HuH-7.5 (cell line): ENCODE measurements around the gene FAM163B.
"Not testable (repeated sequence)": the region's sequence is repeated elsewhere in the genome, so short reads cannot be mapped to it uniquely, and the experiment has no call there.

Experiments
- DNase-seq: peaks from one replicate; pipeline ENCODE4 v3.0.0; 2011; ENCODE audit warnings: low spot score

Gene FAM163B

DNA sequence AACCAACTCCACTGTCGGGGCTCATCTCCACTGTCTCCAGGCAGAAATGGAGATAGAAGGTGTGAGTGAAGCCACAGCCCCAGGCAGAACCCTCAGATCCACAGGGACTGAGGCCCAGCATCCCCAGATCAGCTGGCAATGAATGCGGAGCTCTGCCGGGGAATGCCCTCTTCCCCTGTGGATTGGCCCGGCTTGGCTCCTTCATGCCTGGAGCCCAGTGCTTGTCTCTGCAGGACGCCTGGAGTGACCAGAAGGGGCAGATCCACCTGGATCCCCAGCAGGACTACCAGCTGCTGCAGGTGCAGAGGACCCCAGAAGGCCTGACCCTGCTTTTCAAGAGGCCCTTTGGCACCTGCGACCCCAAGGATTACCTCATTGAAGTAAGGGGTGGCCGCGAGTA, 30.4 kb upstream of the FAM163B start:
- no peak for DNase-seq

DNA sequence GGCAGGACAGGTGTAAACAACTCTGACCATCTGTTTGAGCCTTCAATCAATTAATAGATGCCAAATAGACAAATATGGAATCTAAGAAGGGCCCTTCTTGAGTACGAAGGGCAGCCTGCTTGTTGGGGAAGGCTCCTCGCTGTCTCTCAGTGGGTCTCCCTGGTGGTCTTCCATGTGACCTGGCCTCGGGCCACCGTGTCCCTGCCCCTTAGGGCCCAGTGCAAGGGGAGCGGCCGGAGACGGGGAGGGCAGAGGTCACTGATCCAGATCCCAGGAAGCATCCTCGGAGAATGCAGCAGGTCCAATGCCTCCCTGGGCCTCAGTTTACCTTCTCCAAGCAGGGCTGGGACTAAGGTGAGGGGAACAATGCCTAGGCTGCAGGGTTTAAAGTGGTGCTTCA, 29.5 kb upstream of the FAM163B start:
- no peak for DNase-seq

DNA sequence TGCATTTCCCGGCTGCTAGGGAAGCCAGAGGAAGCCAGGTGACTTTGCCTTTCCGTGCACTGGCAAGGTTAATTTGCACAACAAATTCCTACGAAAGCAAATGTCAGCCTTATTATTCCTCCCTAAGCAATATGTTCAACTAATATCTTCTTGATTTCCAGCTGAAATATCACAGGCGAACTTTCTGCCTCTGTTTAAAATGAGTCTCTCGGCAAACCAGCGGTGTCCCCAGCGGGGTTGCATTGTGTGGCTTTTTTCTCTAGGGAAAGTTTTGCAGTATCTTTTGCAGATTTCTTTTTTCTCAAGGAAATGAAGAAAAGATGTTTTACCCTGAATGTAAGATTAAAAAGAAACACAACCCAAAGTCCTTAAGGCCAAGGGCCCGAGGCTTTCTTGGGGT, 28.9 kb upstream of the FAM163B start:
- DNase-seq = no peak

DNA sequence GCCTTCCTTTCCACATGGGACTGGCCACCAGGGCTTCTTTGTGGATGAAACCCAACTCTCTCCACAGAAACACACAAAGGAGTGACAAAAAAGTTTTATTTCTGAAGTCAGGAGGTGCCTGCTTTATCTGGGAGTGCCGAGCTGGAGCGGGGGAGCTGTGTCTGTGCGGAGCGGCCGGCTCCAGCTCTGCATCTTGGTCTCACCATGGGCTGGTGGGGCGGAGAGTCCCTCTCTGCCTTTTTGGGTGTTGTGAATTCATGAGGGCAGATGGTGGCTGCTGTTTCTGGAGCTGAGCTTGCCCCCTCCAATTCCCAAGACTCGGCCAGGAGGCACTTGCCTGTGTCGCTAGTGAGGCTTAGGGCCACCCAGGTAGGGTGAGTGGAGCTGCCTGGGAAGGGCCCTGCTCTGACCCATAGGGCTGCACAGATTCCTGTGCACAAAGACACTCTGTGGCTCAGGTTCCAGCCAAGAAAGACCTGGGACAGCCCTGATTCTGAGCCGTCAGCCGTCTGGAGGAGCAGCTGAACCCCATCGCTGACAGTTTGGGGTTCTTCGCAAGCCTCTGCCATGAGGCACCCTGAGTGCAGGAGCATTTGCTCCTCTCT, 28.4 kb upstream of the FAM163B start:
- no peak for DNase-seq

DNA sequence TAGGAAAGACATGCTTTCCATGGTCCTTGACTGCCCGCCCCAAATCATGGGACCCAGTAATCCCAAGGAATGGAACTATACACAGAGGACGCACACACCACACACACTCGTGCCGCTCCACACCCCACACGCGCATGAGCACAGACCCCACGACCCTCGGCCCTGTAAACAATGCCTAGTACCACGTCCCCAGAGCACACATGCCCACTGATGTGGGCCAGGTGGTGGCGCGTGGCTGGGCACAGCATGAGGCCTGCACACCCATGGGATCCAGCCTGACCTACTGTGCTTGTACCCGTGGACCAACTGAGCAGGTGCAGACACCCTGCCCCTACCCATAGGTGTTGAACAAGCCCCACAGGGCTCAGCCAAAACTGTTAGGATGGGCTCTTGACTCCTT, 27.7 kb upstream of the FAM163B start:
- DNase-seq = no peak

DNA sequence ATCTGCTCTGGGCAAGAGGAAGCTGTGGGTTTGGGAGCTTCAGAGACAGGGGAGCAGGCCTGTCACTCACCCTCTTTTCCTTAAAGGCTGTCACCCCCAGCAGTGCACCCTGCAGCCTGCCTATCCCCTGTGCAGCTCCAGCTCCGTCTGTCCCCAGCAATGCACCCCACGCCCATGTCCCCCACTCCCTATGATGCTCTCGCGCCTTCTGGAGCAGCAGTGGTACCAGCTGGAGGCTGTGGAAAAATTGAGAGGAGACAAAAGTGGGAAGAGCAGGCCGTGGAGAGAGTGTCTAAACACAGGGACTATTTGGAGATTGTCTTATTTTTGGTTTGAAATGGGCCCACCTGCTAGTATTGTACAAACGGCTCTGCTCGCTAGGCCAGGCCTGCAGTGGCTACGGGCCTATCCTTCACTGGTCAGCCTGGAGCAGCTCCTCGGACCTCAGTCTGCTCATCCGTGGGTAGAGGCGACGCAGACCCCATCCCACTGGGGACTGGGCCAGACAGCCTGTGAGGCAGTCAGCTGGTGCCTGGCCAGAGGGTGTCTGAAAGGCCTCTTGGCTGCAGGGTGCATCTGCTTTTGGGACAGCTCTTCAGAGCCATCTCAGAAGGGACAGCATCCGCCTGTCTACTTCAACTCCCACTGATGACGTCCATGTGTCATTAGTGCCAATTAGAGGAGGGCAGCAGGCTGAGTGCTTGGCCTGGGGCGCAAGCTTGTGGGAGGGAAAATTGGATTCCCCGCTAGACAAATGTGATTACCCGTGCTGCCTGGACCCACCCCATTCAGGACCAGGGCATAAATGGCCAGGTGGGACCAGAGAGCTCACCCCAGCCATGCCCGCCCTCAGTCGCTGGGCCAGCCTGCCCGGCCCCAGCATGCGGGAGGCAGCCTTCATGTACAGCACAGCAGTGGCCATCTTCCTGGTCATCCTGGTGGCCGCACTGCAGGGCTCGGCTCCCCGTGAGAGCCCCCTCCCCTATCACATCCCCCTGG, 26.6 kb upstream of the FAM163B start, which contains the start of gene DBH:
Gene DBH, plus strand, starts transcription at position 831 of the 999 bp plus-strand sequence. Its CDS starts 9 bp downstream, at position 840.
- DNase-seq = no peak

DNA sequence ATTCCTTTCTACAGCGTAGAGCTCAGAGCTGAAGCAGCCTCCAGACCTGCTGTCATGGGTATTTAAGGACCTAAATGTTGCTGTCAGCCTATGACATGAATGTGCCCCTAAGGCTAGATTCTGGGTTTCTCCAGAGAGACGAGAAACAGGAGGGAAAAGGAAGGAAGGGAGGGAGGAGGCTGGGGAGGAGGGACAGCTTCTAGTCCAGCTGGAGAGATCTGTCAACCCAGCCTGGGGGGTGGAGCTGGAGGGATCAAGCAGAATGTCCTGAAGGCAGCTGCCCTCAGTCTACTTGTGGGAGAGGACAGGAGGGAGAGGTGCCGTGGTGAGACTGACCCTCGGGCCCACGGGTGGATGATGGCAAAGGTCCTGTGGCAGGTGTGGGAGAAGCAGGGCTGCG, 25.9 kb upstream of the FAM163B start:
- DNase-seq = no peak

DNA sequence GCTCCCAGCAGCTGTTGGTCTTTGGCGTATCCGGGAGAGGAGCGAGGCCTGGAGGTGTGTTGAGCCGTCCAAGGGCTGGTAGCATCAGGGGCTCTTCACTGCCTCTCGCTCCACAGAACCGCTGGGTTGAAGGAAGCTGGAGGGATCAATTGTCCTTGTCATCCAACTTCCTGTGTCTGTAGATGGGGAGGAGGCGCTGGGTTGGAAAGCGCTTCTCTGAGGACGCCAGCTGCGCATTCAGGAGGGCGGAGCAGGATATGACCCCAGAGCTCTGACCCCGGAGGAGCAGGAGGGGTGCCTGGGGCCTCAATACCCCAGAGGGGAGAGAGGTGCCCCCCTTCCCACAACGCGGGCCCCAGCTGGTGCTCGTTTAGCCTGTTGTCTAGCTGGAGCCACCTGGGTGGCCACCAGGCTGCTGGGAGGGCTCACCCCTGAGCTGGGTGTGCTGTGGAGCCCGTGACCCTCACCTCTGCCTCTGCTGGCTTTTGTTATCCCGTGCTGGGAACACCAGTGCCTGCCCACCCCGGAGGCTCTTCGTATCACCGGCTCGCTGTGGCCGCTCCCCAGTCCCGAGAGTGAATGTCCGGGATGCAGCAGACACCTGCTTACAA, 25.0 kb upstream of the FAM163B start:
- DNase-seq = no peak

DNA sequence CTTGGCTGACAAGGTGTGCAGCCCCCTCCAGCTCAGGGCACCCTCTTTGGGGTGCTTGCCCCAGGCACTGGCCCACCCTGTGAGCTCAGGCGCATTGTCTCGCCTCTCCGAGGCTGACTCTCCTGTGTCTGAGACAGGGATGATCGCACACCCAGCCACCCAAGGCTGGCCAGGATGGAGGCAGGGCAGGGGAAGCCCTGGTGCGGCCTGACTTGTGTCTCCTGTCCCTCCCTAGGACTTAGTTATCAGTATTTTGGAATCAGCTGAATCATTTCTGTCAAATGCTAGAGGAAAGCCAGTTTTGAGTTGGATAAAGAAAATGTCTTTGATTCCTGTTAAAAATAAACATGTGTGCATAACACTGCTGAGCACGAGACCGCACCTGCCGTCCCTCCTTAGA, 24.5 kb upstream of the FAM163B start:
- no peak for DNase-seq

DNA sequence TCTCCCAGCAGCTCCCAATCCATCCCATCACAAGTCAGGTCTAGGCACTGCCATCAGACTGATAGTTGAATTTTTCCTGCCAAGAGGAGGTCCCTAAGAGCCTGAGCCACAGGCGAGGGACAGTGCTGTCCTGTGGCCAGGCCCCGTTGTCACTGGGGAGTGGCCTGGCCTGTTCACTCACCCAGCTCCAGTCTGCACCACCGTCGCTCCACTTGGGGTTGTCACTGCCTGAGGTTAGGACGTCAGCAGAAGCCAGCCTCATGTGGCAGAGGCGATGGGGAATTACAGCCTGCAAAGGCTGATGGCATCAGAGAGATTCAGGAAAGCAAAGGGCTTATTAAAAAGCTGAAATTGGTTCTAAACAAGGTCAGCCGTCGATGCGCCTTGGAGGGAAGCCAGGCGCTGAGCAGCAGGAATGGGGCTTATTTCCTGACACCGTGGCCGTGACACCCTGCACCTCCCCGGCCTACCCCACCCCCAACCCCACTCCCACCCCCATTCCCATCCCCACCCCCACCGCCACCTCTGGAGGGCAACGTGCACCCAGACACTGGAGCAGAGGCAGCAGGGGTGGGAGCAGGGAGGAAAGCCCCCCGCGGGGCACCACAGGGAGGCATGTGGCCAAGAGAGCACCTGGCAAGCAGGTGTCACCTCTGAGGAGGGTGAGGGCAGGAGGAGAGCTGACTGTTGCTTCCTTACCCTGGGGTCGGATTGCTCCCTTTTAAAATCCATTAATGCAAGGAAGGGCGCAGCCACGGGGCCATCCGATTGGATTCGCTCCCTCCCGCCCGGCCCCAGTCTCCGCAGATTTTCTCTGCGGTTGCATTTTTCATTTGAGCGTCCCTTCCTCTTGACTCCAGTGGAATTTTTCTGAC, 23.9 kb upstream of the FAM163B start:
- no peak for DNase-seq

DNA sequence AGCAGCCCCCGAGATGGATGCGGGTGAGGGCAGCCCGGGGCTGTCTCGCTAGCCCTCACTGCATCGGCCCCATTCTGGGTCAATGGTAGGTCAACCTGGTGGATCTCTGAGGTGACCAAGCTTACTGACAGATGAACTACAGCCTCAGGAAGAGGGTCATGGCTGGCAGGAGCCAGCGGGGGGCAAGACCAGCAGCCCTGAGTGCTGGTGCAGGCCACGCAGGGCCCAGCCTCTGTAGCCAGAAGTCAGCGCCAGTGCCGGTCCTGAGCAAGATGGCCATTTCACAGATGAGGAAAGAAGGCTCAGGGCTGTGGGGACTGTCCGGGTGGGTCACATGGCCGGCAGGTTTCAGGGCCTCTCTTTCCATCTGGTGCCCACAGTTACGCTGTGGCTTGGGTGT, 21.9 kb upstream of the FAM163B start:
- DNase-seq = no peak

DNA sequence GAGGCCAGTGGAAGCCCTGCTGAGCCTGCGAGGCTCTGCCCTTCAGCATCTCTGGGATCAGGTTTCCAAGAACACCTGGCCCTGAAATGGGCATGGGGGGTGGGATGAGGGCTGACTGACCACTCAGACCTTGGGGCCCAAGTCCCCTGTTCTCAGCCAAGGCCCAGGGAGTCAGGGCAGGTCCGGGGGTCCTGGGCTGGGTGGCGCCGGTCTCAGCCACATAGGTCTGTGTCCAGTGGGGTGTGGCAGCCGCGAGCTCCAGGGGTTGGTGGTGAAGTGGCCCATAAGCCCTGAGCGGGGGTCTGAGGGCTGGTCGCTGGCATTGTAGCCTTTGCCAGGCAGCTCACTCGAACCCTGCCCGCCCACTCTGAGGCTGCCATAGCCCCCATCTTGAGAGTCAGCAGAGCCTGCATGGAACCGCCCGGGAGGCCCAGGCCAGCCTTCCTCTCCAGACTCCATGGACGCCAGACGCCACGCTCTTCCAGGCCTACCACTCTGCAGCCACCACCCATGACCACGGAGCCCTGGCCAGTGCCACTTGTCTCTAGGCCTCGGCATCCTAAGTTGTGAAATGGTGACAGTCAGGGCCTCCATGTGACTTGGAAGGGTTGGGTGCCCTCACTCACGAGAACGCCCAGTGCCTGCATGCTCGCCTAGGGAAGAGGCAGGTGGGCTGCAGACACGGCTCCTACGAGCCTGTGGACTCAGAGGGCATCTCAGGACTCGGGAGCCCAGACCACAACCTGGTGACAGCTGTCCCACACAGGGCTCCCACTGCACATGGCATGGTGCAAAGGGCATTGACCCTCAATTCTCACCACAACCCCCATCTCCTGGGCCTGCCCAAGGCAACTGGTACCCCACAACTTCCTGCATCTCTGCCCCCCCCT, 20.3 kb upstream of the FAM163B start:
- DNase-seq = no peak

DNA sequence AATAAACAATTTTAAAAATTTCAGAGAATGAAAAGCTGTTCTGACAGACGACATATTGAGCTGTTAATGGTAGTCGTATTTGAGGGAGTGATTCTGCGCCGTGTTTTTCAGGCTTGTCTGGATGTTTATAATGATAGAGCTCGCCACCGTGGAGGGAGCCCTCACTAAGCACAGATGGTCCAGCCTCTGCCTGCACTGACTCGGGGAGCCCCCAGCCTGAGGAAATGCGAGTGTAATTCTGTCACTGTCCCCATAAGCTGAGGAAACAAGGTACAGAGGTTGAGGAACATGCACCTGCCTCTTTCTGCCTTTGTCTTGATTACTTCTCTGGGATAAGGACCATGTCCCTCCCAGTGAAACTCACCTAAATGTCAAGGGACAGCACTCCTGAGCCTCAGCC, 19.6 kb upstream of the FAM163B start:
- no peak for DNase-seq

DNA sequence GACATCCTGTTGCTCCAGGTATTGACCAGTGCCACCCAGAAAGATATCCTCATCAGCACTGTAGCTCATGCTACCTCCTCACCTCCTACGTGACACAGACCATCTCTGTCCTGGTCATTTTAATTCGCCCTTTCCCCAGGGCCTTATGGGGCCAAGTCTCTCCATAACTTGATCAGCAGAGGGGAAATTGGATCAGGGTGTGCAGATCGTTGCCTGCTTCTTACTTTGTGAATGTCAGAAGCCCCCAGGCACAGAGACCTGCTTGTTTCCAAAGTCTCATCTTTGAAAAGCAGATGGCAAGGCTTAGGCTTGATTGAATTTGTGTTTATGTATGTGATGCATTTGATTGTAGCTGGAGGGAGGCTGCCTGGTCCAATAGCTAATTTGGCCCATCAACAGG, 18.2 kb upstream of the FAM163B start:
- no peak for DNase-seq

DNA sequence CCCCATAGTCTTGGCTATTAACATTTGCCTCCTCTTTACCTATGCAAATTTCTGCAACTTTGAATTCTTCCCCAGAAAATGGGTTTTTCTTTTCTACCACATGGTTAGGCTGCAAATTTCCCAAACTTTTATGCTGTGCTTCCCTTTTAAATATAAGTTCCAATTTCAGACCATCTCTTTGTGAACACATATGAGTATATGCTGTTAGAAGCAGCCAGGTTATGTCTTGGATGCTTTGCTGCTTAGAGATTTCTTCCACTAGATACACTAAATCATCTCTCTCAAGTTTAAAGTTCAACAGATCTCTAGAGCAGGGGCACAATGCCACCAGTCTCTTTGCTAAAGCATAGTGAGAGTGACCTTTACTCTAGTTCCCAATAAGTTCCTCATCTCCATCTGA, 16.8 kb upstream of the FAM163B start:
- DNase-seq = not testable (repeated sequence)

DNA sequence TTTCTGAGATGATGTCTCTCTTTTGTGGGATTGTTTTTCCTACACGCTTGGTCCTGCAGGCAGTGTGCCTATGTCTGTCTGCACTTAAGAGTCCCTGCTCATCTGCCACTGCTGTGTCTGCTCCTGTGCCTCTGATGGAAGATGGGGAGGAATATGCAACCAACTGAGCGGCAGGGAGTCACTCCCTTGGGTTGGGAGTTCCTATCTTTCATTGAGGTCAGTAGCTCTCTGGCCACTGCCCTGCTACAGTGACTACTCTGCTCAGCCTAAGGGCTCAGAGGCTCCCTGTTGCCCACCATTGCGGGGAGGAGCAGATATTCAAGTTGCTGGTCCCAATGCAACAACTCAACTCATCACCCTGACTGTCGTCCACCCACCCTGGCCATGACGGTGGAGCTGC, 13.4 kb upstream of the FAM163B start:
- no peak for DNase-seq

DNA sequence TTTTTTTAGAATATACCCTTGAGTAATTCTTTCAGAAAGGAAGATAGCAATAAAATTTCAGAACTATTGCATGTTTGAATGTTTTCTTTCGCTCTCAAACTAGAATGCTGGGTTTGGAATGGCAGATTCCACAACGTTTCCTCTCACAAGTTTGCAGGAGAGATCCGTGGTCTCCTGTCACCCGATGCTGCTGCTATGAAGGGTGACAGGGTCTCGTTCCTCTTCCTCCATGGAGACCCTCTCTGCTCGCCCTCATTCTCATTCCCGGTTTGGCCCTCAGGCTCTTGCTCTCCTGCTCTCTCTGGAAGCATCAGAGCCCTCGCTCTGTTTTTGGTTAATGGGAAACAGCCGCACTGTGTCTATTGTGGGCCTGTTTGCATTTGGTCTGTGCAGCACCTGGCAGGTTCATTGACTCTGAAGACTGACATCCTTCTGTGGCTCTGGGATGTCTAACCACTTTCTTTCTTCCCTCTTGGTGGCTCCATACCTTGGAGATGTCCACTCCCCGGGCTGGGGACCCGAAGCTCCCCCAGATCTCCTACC, 12.6 kb upstream of the FAM163B start:
- no peak for DNase-seq

DNA sequence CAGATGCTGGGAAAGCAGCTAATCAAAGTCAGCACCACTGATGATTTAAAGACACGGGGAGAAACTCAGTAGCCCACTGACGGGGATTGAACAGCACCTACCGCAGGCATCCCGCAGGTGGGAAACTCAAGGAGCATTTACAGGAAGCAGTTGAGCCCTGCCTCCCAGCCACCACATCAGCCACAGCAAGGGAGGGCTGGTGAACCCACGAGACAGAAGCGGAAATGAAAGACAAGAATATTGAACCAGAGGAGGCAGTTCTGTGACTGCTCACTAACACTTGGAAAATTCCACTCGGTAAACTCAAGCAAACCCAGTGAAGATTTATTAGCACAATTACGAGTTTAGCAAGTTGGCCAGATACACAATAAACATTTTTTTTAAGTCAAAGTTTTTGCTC, 10.6 kb upstream of the FAM163B start:
- no peak for DNase-seq

DNA sequence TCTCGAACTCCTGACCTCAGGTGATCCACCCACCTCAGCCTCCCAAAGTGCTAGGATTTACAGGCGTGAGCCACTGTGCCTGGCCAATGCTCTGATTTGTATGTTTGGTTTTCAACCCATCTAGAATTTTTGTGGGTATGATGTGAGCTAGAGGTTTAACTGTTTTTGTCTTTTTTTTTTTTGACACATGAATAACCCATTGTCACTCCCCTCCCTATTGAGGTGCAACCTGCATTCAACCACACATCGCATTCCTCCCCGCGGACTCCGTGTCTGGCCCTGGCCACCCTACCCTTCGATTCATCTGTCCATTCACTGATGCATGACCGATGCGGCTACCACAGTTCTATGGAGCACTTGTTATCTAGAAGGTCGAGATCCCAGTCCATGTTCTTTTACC, 9.5 kb upstream of the FAM163B start:
- no peak for DNase-seq

DNA sequence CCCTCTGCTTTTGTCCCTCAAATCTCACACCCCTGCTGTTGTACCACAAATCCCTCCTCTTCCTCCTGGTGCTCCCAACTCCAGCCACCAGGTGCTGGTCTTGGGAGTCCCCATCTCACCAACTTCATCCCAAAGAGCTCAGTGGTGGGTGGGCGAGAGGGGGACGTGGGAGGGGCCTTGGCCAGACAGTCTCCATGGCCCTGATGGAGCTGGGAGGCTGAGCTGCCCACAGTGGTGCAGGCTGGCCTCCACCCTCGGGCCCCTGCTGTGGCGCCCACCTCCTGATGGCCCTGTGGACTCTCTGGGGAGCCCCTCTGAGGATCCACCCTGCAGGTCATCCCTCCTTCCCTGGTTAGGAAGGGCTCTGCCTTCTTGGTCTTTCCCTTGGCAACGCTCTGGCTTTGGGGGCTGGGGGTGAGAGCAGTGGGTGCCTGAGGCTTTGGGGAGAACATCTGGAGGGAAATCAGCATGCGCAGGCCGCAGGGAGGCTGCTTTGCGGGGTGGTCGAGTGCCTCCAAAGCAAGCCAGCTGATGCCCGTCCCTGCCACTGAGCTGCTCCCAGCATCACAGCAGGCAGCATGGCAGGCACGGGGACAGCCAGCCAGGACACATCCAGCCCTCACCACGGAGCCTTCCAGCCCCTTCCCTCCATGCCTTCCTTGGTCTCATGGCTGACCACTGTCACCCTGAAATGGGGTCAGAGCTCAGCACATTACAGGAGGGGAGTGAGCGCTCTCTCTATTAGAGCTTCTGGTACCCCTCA, 7.6 kb upstream of the FAM163B start:
- no peak for DNase-seq
